Measurements from ENCODE around the gene NRBP1. TPM values are rescaled to one million over a fixed set of nuclear protein-coding genes. Genes with fewer than 3 reads are reported as not detected.

NRBP1 gene
- total and polyA plus RNA-seq, 9 of the 15 experiments (the other 6 are each of a cell fraction or from before 2014, with no cell fraction given), result 2.9 to 84.5 (median 36.9) TPM

DNA sequence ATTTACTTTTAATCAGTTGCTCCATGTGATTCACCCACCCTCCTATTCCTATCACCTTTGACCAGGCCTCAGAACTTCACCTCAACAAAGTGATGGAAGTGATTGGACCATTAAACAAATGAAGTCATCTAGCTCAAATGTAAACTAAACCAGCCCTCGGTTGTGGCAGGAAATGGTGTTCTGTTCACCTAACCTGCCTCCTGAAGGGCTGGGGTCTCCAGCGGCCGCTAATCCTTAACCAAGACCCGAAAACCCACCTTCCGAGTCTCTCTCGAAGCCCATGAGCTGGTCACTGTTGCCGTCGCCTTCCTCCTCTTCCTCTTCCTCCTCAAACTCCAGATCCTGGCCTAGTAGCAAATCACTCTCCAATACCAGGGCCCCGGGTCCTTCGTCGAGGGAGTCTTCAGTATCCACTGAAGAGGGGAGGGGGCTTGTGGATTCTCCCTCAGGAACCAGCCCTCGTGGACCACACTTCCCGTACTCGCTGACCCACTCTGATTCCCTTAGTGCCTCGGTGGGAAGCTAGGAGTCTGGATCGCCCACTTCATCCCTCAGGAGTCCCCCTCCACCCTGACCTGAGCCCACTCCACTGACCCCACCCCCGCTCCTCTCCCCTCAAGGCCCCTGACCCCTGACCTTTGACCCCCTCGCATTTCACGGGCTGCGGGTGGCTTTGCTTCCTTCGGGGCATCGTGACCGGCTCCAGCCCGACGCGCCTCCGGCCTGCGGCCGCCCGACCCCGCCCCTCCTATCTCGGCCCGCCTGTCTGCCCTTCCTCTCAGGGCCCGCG, 48.4 kb upstream of the NRBP1 start (continued):
- TF ChIP-seq, protein P1, sequence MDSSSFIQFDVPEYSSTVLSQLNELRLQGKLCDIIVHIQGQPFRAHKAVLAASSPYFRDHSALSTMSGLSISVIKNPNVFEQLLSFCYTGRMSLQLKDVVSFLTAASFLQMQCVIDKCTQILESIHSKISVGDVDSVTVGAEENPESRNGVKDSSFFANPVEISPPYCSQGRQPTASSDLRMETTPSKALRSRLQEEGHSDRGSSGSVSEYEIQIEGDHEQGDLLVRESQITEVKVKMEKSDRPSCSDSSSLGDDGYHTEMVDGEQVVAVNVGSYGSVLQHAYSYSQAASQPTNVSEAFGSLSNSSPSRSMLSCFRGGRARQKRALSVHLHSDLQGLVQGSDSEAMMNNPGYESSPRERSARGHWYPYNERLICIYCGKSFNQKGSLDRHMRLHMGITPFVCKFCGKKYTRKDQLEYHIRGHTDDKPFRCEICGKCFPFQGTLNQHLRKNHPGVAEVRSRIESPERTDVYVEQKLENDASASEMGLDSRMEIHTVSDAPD (CRISPR knock-in tag; IDR thresholded peaks at IDR 0.05), result no peak
- TF ChIP-seq TCF7 (IDR thresholded peaks at IDR 0.05; ENCODE audit: borderline replicate concordance) (no peak), MTA2 (IDR thresholded peaks at IDR 0.05; ENCODE audit: low read depth) (peak; percentile 63; the same call in 1 of the 2 replicates), GATA2 (CRISPR knock-in tag; IDR thresholded peaks at IDR 0.05) (no peak), ZNF316 (IDR thresholded peaks at IDR 0.05) (no peak), XRCC3 (IDR thresholded peaks at IDR 0.05) (no peak), ILK (tag; IDR thresholded peaks at IDR 0.05; ENCODE audit: borderline replicate concordance, low read depth) (no peak), RBM39 (optimal IDR thresholded peaks at IDR 0.05; ENCODE audit: low read depth, low read length) (no peak), BRF1 (IDR thresholded peaks at IDR 0.05; ENCODE audit: borderline replicate concordance, extremely low read depth, insufficient read length) (no peak), ZNF75A (CRISPR knock-in tag; IDR thresholded peaks at IDR 0.05) (no peak), SIN3B (IDR thresholded peaks at IDR 0.05; ENCODE audit: low read depth) (no peak), NFYB (IDR thresholded peaks at IDR 0.05; ENCODE audit: extremely low read depth, insufficient read length) (no peak), HCFC1 (IDR thresholded peaks at IDR 0.05; ENCODE audit: low read depth, low read length) (no peak), NFRKB (IDR thresholded peaks at IDR 0.05; ENCODE audit: low read depth) (0 out of 2 replicates have a peak, but pooled peaks have one; percentile 41), TCF3 (CRISPR knock-in tag; IDR thresholded peaks at IDR 0.05) (peak; percentile 63), SRSF9 (IDR thresholded peaks at IDR 0.05; ENCODE audit: borderline replicate concordance, low read depth, low read length) (no peak), NELFE (IDR thresholded peaks at IDR 0.05; ENCODE audit: insufficient read depth, insufficient read length) (no peak), HDAC3 (IDR thresholded peaks at IDR 0.05; ENCODE audit: borderline replicate concordance, partially characterized antibody) (no peak), ZFP1 (CRISPR knock-in tag; IDR thresholded peaks at IDR 0.05) (no peak), FOSL1 (tag; conservative IDR thresholded peaks at IDR 0.05) (no peak)
- TF ChIP-seq, protein P2, sequence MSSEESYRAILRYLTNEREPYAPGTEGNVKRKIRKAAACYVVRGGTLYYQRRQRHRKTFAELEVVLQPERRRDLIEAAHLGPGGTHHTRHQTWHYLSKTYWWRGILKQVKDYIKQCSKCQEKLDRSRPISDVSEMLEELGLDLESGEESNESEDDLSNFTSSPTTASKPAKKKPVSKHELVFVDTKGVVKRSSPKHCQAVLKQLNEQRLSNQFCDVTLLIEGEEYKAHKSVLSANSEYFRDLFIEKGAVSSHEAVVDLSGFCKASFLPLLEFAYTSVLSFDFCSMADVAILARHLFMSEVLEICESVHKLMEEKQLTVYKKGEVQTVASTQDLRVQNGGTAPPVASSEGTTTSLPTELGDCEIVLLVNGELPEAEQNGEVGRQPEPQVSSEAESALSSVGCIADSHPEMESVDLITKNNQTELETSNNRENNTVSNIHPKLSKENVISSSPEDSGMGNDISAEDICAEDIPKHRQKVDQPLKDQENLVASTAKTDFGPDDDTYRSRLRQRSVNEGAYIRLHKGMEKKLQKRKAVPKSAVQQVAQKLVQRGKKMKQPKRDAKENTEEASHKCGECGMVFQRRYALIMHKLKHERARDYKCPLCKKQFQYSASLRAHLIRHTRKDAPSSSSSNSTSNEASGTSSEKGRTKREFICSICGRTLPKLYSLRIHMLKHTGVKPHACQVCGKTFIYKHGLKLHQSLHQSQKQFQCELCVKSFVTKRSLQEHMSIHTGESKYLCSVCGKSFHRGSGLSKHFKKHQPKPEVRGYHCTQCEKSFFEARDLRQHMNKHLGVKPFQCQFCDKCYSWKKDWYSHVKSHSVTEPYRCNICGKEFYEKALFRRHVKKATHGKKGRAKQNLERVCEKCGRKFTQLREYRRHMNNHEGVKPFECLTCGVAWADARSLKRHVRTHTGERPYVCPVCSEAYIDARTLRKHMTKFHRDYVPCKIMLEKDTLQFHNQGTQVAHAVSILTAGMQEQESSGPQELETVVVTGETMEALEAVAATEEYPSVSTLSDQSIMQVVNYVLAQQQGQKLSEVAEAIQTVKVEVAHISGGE (CRISPR knock-in tag; IDR thresholded peaks at IDR 0.05), result no peak
- TF ChIP-seq, protein P3, sequence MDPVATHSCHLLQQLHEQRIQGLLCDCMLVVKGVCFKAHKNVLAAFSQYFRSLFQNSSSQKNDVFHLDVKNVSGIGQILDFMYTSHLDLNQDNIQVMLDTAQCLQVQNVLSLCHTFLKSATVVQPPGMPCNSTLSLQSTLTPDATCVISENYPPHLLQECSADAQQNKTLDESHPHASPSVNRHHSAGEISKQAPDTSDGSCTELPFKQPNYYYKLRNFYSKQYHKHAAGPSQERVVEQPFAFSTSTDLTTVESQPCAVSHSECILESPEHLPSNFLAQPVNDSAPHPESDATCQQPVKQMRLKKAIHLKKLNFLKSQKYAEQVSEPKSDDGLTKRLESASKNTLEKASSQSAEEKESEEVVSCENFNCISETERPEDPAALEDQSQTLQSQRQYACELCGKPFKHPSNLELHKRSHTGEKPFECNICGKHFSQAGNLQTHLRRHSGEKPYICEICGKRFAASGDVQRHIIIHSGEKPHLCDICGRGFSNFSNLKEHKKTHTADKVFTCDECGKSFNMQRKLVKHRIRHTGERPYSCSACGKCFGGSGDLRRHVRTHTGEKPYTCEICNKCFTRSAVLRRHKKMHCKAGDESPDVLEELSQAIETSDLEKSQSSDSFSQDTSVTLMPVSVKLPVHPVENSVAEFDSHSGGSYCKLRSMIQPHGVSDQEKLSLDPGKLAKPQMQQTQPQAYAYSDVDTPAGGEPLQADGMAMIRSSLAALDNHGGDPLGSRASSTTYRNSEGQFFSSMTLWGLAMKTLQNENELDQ (CRISPR knock-in tag; IDR thresholded peaks at IDR 0.05; ENCODE audit: borderline replicate concordance), result 0 out of 2 replicates have a peak, but pooled peaks have one; percentile 38

All from K562 (cell line).